Loucy (cell line): ENCODE results near the gene SYCP2.

ENCODE experiments used
- EZH2phosphoT487 ChIP-seq: fragments of 200-600 bp; IDR thresholded peaks from 2 replicates; pipeline ENCODE4 v1.6.1; 2018; ENCODE audit warnings: antibody characterized with exemption, mild to moderate bottlenecking, moderate library complexity, borderline replicate concordance
- TF ChIP-seq, protein P1 (sequence below): fragments of 200-600 bp; sonication (generic); conservative IDR thresholded peaks from 2 replicates; pipeline ENCODE4 v1.5.1; 2014; ENCODE audit warnings: mild to moderate bottlenecking, antibody characterized with exemption, low read length

DNA sequence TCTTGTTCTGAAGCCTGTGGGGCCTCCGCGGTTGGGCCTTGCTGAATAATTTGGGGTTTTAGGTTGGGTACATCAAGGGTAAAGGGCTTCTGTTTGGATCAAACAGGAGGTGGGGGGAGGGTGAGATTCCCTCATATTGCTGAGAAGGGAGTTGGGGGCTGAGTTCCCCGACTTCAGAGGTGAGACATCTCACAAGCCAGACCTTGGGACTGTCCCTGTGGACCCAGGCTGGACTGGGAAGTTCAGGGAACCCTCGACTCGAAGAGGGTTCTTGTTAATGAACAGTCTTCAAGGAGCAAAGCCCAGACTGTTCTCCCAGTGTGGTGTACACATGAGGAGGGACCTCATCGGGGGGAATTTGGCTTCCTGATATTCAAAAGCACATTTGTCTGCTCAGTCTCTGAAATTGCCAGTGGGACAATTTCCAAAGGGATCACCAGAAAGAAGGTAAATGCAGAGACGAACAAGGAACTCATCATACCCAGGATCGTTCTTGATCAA, 118.5 kb downstream of the SYCP2 start:
- TF ChIP-seq, protein P1, sequence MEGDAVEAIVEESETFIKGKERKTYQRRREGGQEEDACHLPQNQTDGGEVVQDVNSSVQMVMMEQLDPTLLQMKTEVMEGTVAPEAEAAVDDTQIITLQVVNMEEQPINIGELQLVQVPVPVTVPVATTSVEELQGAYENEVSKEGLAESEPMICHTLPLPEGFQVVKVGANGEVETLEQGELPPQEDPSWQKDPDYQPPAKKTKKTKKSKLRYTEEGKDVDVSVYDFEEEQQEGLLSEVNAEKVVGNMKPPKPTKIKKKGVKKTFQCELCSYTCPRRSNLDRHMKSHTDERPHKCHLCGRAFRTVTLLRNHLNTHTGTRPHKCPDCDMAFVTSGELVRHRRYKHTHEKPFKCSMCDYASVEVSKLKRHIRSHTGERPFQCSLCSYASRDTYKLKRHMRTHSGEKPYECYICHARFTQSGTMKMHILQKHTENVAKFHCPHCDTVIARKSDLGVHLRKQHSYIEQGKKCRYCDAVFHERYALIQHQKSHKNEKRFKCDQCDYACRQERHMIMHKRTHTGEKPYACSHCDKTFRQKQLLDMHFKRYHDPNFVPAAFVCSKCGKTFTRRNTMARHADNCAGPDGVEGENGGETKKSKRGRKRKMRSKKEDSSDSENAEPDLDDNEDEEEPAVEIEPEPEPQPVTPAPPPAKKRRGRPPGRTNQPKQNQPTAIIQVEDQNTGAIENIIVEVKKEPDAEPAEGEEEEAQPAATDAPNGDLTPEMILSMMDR = no peak
- TF ChIP-seq EZH2phosphoT487 = no peak
